Stomach (tissue), 9 donors: ENCODE results near the gene MFNG. TPM values are rescaled to one million over a fixed set of nuclear protein-coding genes. Genes with fewer than 3 reads are reported as not detected.

Experiments
- DNase-seq, 2 donors: peaks; one replicate each; pipeline versions ENCODE4 v3.0.0 to v3.0.0-alpha.2; 2013 to 2019
- H3K27ac ChIP-seq, 5 donors: fragments of 200-600 bp in 4 of 5; sonication (generic) in 4 of 5; one replicate each; pipeline ENCODE4 v1.5.1; 2013 to 2019; ENCODE audit warnings: mild to moderate bottlenecking in 1 of 5, moderate library complexity in 1 of 5
- H3K27me3 ChIP-seq, 3 donors: fragments of 200-600 bp; sonication (generic); one replicate each; pipeline ENCODE4 v1.5.1; 2017 to 2019; ENCODE audit warnings: mixed run types in 1 of 3
- H3K36me3 ChIP-seq, 4 donors: fragments of 200-600 bp; sonication (generic); 1 replicate in 3 of 4; 2 replicates in 1 of 4; pipeline ENCODE4 v1.5.1; 2016 to 2019
- H3K4me1 ChIP-seq, 4 donors: fragments of 200-600 bp; sonication (generic); one replicate each; pipeline ENCODE4 v1.5.1; 2016 to 2019
- H3K4me3 ChIP-seq, 4 donors: fragments of 200-600 bp; sonication (generic) in 3 of 4; one replicate each; pipeline ENCODE4 v1.5.1; 2016 to 2019; ENCODE audit warnings: mild to moderate bottlenecking in 1 of 4
- H3K9me3 ChIP-seq, 4 donors: fragments of 200-600 bp; sonication (generic); one replicate each; pipeline ENCODE4 v1.5.1; 2016 to 2019
- CTCF ChIP-seq, 7 experiments: fragments of 450-650 bp in 4 of 7; fragments of 200-600 bp in 3 of 7; sonication (generic) in 3 of 7; IDR thresholded peaks; one replicate each; pipeline ENCODE4 v1.5.1; 2016 to 2019; ENCODE audit warnings: antibody characterized with exemption in 7 of 7, control low read depth in 2 of 7, mild to moderate bottlenecking in 1 of 7
- EP300 ChIP-seq: sonication (generic); formaldehyde crosslinking; IDR thresholded peaks from one replicate; pipeline ENCODE4 v1.6.1; 2017; ENCODE audit warnings: antibody characterized with exemption
- POLR2A ChIP-seq, 4 donors: fragments of 450-650 bp; IDR thresholded peaks; one replicate each; pipeline ENCODE4 v1.6.1; 2016; ENCODE audit warnings: antibody characterized with exemption in 4 of 4, control low read depth in 2 of 4, mild to moderate bottlenecking in 1 of 4, moderate library complexity in 1 of 4
- POLR2AphosphoS5 ChIP-seq, 3 donors: sonication (generic); formaldehyde crosslinking; IDR thresholded peaks; one replicate each; pipeline ENCODE4 v1.6.1; 2016; ENCODE audit warnings: antibody characterized with exemption in 3 of 3
- WGBS, 5 donors: extraction: QIAGEN DNeasy Blood & Tissue Kit in 3 of 5; methylation state at CpG; one replicate each; pipeline versions ENCODE4 v1.1.5 to v1.1.7; 2013 to 2018; 5-methylcytosine and 5-hydroxymethylcytosine counted together
- intact Hi-C: fragments of 100-400 bp; cut with DNase I; formaldehyde crosslinking; loops from one replicate; pipeline ENCODE4 v1.15.1; 2023; ENCODE audit warnings: low total_unique reads
- polyA plus RNA-seq, 3 donors: library from polyadenylated mRNA; stranded (reverse); fragments of 200-250 nt; gene quantifications; one replicate each; pipeline ENCODE4 v1.2.3, GENCODE V29; 2013
- total RNA-seq, 5 donors: library from RNA; depleted of rRNA; stranded (reverse); fragments of >200 nt; gene quantifications; one replicate each; pipeline versions ENCODE4 v1.1.0 to v1.2.3, GENCODE V29; 2014 to 2016
- donor health status: healthy with polysubstance abuse.
- donor health status: Bipolar disorder and iron deficiency.
- donor health status: healthy.

Gene MFNG
- total and polyA plus RNA-seq, 8 donors, result 1.7 to 86.4 (median 8.5) TPM

DNA sequence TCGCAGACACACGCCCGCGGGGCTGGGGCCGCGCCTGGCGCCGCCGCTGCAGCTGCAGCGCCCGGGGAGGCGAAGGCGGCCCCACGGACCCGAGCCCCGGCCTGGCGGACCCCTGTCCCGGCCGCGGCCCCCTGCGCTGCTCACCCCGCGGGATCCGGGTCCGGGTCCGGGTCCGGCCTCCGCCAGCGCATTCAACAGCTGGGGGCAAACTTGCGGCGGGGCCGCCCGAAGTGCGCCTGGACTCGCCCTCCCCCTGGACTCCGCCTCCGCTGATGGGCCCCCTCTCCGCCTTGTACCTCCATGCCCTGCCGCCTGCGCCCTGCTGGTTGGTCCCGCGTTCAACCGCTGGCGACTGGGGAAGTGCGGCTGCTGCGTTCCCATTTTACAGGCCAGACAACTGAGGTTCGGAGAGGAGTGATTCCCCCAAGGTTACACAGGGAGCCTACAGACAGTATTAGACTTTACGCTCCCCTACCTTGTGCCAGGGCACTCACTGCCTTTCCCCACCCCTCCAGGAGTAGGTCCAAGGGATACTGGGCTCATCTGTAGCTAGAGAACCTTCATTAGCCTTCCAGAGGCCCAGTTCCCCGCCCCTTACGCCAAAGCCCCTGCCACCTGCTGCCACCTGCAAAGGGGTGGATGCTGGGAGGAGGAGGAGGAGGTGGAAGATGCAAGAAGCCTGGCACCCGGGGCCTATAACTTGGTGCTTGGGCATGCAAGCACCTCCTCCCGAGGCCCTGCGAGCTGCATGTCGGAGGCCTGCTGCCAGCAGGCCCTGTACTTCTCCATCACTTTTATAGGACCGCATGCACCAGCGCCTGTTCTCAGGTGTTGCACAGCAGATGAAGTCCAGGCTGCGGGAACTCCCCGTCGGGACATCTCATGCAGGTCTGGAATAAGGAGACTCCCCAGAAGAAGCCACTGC lies 58.2 kb downstream of the MFNG start:
- H3K36me3 ChIP-seq, result no peaks in the 10 kb centered on the region
- DNase-seq, result no peak
- peaks cover 12 to 26% (median 23%) of the 10 kb centered on the region in 4 donors for H3K4me1 ChIP-seq
- WGBS, 5 donors, result 16 to 43% (median 19%) methylated on average over 21 to 59 of the region's 59 CpGs
- peaks cover 19 to 100% (median 66%) of the 10 kb centered on the region in 3 donors for H3K27me3 ChIP-seq
- TF ChIP-seq POLR2AphosphoS5 (IDR thresholded peaks at IDR 0.05), result no peak
- no peak for TF ChIP-seq POLR2A (IDR thresholded peaks at IDR 0.05)
- no peak for TF ChIP-seq EP300
- no peak for TF ChIP-seq CTCF (IDR thresholded peaks at IDR 0.05)
- peak overlapping the region; percentile 40 to 53 (median 50) for H3K4me3 ChIP-seq
- peaks cover 0 to 5% (median 0%) of the 10 kb centered on the region in 4 donors for H3K9me3 ChIP-seq
- H3K27ac ChIP-seq, result no peak overlapping the region
- intact Hi-C loops, result no loop called here

GRCh38 chr22:37427135-37427710 lies 59.0 kb downstream of the MFNG start, which contains the start of gene ELFN2:
TSS of gene ELFN2 (minus strand) at chr22:37427479. CDS start at chr22:37375534, 51,945 bp downstream.
- TF ChIP-seq POLR2A (IDR thresholded peaks at IDR 0.05) (no peak), POLR2AphosphoS5 (IDR thresholded peaks at IDR 0.05) (no peak), CTCF (IDR thresholded peaks at IDR 0.05) (no peak), EP300 (no peak)
- Histone ChIP-seq H3K4me1 (peaks cover 12 to 26% (median 23%) of the 10 kb centered on the region in 4 donors), H3K27me3 (peaks cover 19 to 100% (median 59%) of the 10 kb centered on the region in 3 donors), H3K27ac (no peak within 1 kb of the TSS), H3K9me3 (peaks cover 0 to under 1% (median 0%) of the 10 kb centered on the region in 4 donors), H3K4me3 (peak within 1 kb of the TSS; percentile 40 to 53 (median 50)), H3K36me3 (no peaks in the 10 kb centered on the region)
- intact Hi-C loops, result no loop called here
- DNase-seq, result peak; percentile 43 to 85
- 0 to 1% (median 0%) methylated on average over 35 to 72 of the region's 72 CpGs; no CpG with 5 or more reads in 1 of the 5 donors for WGBS, 5 donors

DNA sequence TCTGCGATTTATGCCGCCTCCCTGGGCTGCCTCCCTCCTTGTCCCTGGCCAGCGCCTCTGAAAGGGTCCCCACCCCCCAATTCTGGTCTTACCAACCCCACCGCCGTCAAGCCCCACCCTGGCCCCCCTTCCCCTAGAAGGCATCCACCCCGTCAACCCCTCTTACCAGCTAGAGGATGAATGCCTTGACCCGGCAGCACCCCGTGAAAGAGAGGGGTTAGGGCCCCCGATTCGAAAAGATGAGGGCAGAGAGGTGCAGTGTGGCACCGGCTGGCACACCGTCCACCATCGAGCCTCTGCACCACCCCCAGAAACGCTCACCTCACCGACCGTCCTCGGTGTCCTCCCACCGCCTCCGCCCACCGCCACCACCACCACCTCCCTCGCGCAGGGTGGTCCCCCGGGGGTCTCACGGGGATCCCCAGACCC lies 59.5 kb downstream of the MFNG start:
- 1 to 10% (median 4%) methylated on average over 7 to 24 of the region's 24 CpGs for WGBS, 5 donors
- DNase-seq, result no peak
- Histone ChIP-seq H3K9me3 (no peaks in the 10 kb centered on the region), H3K4me3 (peak overlapping the region; percentile 40 to 53 (median 50)), H3K27me3 (peaks cover 19 to 100% (median 57%) of the 10 kb centered on the region in 3 donors), H3K4me1 (peaks cover 12 to 26% (median 23%) of the 10 kb centered on the region in 4 donors), H3K36me3 (no peaks in the 10 kb centered on the region), H3K27ac (no peak overlapping the region)
- intact Hi-C loops, result no loop called here
- no peak for TF ChIP-seq POLR2A (IDR thresholded peaks at IDR 0.05)
- TF ChIP-seq CTCF (IDR thresholded peaks at IDR 0.05), result no peak
